GM19193 (cell line): Measurements from ENCODE around the gene PPP1R3D.

Source experiments
- POLR2A ChIP-seq: IDR thresholded peaks from 4 replicates; pipeline ENCODE4 v1.6.1; 2011; ENCODE audit not compliant: insufficient read depth, insufficient read length; ENCODE audit errors: extremely low read depth

PPP1R3D gene

DNA sequence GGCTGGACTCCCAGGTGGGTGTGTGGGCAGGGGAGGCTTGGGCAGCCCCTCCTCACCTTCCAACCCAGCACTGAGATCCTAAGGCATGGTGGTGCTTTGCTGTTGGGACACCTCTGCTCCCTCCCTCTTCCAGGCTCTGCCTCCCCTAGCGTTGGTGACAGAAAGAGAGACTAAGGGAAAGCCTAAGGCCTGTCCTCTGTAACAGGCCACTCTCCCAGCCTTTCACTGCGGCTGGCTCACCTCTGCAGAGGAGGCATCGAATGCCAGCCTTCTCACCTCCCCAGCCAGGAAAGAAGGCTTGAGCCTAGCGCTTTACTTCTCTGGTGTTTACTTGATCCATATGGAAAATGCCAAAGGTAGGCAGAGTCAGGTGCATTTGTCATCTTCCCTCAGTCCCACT is 14.6 kb upstream of the PPP1R3D start:
- TF ChIP-seq POLR2A = no peak

DNA sequence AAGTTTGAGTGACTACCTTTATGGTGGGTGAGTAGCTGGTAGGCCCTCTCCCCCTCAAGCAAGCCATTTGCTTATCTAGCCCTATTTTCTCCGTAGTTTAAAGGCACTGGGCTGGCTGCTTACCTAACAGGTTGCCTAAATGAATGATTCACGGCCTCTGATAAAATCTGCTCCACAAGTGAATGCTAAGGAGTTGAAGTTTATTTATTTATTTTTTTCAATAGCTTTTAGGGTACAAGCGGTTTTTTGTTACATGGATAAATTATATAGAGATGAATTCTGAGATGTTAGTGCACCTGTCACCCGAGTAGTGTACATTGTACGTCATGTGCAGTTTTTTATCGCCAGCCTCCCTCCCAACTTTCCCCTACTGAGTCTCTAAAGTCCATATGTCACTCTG is 9.8 kb upstream of the PPP1R3D start:
- no peak for TF ChIP-seq POLR2A

DNA sequence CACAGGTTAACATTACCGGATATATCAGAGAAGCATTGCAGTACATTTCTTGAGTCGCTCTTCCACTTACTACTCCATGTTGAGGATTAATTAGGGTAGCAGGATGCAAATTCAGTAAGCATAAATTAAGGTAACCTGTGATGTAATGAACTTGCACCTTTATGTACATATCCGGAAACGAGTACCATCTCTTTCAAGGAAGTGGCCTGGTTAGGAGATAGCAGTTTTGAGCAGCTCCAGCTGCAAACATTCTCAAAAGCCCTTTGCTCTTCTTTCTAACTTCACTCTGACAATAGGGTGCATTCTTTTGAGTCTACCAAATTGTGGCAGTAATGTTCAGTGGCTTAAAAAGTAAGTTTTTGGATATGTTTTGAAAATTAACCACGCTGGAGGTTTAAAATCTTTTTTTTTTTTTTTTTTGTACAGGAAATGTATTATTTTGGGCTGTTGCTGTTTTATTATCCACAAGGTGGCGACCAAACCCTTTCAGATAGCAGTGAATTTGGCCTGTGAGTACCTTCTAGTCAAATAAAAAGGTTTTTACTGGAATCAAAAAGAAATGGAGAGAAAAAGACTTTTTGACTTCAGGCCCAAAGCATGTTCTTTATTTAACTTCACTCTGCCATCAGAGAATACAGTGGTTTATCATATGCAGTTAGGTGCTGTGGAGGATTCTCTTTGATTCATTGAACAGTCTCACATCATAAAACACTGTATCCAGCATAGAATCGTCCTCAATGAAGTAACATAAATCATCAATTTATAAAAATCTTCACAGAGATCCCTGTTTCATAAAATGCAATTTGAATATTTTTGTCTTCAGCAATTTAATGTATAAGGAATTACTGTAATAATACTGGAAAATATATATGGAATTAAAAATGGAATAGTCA is 9.0 kb upstream of the PPP1R3D start:
- no peak for TF ChIP-seq POLR2A

DNA sequence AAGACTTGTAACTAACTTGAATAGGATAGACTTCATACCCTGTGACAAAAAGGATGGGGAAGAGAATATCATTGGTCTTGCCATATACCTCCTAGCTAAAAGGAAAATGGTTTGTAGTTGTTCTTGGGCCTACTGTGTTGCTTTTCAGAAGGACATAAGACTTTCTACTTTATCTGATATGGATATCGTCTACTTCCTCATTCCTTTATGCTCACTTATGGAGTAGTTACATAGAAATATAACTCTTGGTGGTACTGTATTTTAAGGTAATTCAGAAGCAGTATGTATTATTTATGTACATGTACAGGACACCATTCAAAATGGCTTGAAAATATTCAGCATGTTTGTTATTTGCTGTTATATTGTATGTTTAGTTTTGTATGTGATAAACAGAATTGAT is 8.1 kb upstream of the PPP1R3D start:
- no peak for TF ChIP-seq POLR2A

- TF ChIP-seq POLR2A = no peak
These were observed 7.3 kb upstream of the PPP1R3D start for GRCh38 chr20:59947376-59947775.

GRCh38 chr20:59945731-59946130 is 5.6 kb upstream of the PPP1R3D start:
- TF ChIP-seq POLR2A = no peak

- no peak for TF ChIP-seq POLR2A
These were observed 5.1 kb upstream of the PPP1R3D start for GRCh38 chr20:59945175-59945574.

GRCh38 chr20:59944726-59945125 is 4.6 kb upstream of the PPP1R3D start:
- TF ChIP-seq POLR2A = no peak

- TF ChIP-seq POLR2A = no peak
These were observed 2.1 kb upstream of the PPP1R3D start for GRCh38 chr20:59942245-59942644.

DNA sequence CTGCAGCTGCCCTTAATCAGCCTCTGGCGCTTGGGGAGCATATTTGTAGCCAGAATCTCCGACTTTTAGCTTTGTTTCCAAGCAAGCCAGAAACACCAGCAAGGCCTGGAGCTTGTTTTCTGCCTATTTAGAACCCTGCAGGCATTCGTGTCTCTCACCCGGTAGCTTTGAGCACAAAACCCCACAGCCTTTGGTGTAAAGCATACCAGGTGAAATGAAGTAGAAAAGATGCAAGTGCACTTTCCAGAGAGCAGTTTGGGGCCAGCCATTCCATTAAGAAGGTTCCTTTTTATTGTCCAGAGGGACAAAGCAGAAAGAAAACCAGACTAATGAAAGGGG is 820 bp upstream of the PPP1R3D start:
- no peak for TF ChIP-seq POLR2A

DNA sequence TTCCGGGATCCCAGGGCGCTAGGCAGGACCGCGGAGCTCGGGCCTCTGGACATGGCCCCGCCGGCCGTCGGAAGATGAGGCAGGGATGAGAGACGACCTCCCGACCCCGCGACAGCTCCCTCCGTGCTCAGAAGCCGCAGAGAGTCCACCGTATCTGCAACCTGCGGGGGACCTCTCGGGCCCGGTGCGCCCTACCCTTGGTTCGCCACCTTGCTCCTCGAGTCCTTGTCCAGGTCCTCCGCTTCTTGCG is 301 bp downstream of the PPP1R3D start:
- no peak for TF ChIP-seq POLR2A

- no peak for TF ChIP-seq POLR2A
These were observed 840 bp downstream of the PPP1R3D start for GRCh38 chr20:59939052-59939878.

DNA sequence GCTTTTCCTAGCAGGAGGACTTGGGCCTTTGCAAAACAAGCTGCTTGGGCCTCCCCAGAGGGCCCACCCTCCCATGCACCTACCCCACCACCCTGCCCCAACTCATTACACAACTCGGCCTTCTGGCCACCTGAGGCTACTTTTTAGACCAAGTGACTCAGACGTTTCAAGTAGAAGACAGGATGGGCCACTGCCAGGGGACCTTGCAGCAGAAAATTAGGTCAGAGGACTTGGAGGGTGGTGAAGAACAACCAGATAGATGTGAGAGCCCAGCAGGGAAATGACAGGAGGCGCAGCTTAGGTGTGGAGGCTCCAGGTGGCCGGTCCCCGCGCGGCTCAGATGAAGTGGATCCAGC is 1.4 kb downstream of the PPP1R3D start:
- TF ChIP-seq POLR2A = no peak

- TF ChIP-seq POLR2A = no peak
These were observed 1.9 kb downstream of the PPP1R3D start for GRCh38 chr20:59938221-59938620.

GRCh38 chr20:59937150-59937549 is 3.0 kb downstream of the PPP1R3D start:
- TF ChIP-seq POLR2A = no peak

GRCh38 chr20:59936409-59936808 is 3.7 kb downstream of the PPP1R3D start:
- no peak for TF ChIP-seq POLR2A

GRCh38 chr20:59935457-59936185 is 4.5 kb downstream of the PPP1R3D start:
- no peak for TF ChIP-seq POLR2A
